Measurements from ENCODE around the gene HEATR5A. TPM values are rescaled to one million over a fixed set of nuclear protein-coding genes. Genes with fewer than 3 reads are reported as not detected.
"Not testable (repeated sequence)": the region's sequence is repeated elsewhere in the genome, so short reads cannot be mapped to it uniquely, and the experiment has no call there.

HEATR5A gene
- total RNA-seq, 2 donors from 2014 or later = 31.7 to 36.4 TPM

DNA sequence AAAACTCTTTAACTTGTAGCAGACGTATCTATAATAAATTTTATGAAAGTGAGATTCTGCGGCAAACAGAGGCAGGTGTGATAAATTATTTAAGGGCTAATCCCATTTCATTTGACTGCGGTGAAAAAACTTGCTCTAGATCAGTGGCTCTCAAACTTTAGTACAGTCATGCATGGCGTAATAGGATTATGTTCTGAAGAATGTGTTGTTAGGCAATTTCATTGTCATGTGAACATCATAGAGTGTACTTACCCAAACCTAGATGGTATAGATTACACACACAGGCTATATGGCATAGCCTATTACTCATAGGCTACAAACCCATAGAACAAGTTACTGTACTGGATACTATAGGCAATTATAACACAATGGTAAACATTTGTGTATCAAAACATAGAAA, 83.7 kb downstream of the HEATR5A start:
- Mint-ChIP-seq H3K36me3 (ENCODE audit: low read depth) (peaks cover 47% of the 10 kb centered on the region), H3K27me3 (ENCODE audit: insufficient read depth) (no peaks in the 10 kb centered on the region), H3K4me3 (no peak overlapping the region), H3K4me1 (no peaks in the 10 kb centered on the region), H3K27ac (no peak overlapping the region), H3K9me3 (peaks cover 24% of the 10 kb centered on the region)
- no peaks in the 10 kb centered on the region for H3K4me1 ChIP-seq (ENCODE audit: control insufficient read depth, insufficient read depth, low read length)
- no peak overlapping the region for H3K9ac ChIP-seq (ENCODE audit: extremely low read depth, low read length, poor library complexity, severe bottlenecking)
- H3K36me3 ChIP-seq (ENCODE audit: control insufficient read depth, insufficient read depth, low read length) = peaks cover 42% of the 10 kb centered on the region
- H3K9me3 ChIP-seq (ENCODE audit: control insufficient read depth, low read length) = peaks cover 25% of the 10 kb centered on the region
- H3K27me3 ChIP-seq (ENCODE audit: control insufficient read depth, insufficient read depth, low read length, poor library complexity, severe bottlenecking) = no peaks in the 10 kb centered on the region
- TF ChIP-seq, protein P1, sequence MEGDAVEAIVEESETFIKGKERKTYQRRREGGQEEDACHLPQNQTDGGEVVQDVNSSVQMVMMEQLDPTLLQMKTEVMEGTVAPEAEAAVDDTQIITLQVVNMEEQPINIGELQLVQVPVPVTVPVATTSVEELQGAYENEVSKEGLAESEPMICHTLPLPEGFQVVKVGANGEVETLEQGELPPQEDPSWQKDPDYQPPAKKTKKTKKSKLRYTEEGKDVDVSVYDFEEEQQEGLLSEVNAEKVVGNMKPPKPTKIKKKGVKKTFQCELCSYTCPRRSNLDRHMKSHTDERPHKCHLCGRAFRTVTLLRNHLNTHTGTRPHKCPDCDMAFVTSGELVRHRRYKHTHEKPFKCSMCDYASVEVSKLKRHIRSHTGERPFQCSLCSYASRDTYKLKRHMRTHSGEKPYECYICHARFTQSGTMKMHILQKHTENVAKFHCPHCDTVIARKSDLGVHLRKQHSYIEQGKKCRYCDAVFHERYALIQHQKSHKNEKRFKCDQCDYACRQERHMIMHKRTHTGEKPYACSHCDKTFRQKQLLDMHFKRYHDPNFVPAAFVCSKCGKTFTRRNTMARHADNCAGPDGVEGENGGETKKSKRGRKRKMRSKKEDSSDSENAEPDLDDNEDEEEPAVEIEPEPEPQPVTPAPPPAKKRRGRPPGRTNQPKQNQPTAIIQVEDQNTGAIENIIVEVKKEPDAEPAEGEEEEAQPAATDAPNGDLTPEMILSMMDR (conservative IDR thresholded peaks at IDR 0.05) = no peak
- 96% methylated on average over 3 to 4 of the region's 4 CpGs for WGBS, 2 experiments (ENCODE audit: insufficient coverage in 1 of 2, insufficient read length in 1 of 2)
- H3K27ac ChIP-seq (ENCODE audit: low read depth, low read length) = no peak overlapping the region
- DNase-seq = no peak
- H3K4me3 ChIP-seq (ENCODE audit: low read length) = no peak overlapping the region

DNA sequence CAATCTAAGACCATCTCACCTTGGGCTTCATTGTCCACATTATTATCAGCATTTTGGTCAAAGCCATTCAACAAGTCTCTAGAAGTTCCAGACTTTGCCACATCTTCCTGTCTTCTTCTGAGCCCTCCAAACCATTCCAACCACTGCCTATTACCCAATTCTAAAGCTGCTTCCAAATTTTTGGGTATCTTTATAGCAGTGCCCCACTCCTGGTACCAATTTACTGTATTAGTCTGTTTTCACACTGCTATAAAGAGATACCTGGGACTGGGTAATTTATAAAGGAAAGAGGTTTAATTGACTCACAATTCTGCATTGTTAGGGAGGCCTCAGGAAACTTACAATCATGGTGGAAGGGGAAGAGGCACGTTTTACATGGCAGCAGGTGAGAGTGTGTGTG, 89.0 kb downstream of the HEATR5A start:
- H3K27ac ChIP-seq (ENCODE audit: low read depth, low read length); H3K4me3 ChIP-seq (ENCODE audit: low read length); H3K4me3 Mint-ChIP-seq; H3K9ac ChIP-seq (ENCODE audit: extremely low read depth, low read length, poor library complexity, severe bottlenecking); H3K27me3 Mint-ChIP-seq (ENCODE audit: insufficient read depth); H3K4me1 Mint-ChIP-seq; H3K27ac Mint-ChIP-seq; H3K27me3 ChIP-seq (ENCODE audit: control insufficient read depth, insufficient read depth, low read length, poor library complexity, severe bottlenecking); DNase-seq; H3K4me1 ChIP-seq (ENCODE audit: control insufficient read depth, insufficient read depth, low read length): not testable (repeated sequence)
- Mint-ChIP-seq H3K9me3 (peaks cover 59% of the 10 kb centered on the region), H3K36me3 (ENCODE audit: low read depth) (peaks cover 69% of the 10 kb centered on the region)
- peaks cover 55% of the 10 kb centered on the region for H3K9me3 ChIP-seq (ENCODE audit: control insufficient read depth, low read length)
- H3K36me3 ChIP-seq (ENCODE audit: control insufficient read depth, insufficient read depth, low read length) = peaks cover 25% of the 10 kb centered on the region
- 81% methylated on average over 1 of the region's 1 CpG; no CpG with 5 or more reads in 1 of the 2 experiments for WGBS, 2 experiments (ENCODE audit: insufficient coverage in 1 of 2, insufficient read length in 1 of 2)

DNA sequence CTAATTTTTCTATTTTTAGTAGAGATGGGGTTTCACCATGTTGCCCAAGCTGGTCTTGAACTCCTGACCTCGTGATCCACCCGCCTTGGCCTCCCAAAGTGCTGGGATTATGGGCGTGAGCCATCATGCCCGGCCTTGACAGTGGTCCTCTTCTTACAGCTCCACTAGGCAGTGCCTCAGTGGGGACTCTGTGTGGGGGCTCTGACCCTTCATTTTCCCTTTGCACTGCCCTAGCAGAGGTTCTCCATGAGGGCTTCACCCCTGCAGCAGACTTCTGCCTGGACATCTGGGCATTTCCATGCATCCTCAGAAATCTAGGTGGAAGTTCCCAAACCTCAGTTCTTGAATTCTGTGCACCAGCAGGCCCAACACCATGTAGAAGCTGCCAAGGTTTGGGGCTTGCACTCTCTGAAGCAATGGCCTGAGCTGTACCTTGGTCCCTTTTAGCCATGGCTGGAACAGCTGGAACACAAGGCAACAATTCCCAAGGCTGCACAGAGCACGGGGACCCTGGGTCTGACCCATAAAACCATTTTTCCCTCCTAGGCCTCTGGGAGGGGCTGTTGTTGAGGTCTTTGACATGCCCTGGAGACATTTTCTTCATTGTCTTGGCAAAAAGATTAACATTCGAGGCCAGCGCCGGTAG, 90.4 kb downstream of the HEATR5A start:
- H3K4me3 ChIP-seq (ENCODE audit: low read length); H3K4me1 Mint-ChIP-seq; H3K27me3 Mint-ChIP-seq (ENCODE audit: insufficient read depth); H3K27ac ChIP-seq (ENCODE audit: low read depth, low read length); H3K9ac ChIP-seq (ENCODE audit: extremely low read depth, low read length, poor library complexity, severe bottlenecking); H3K27ac Mint-ChIP-seq; H3K4me1 ChIP-seq (ENCODE audit: control insufficient read depth, insufficient read depth, low read length); H3K27me3 ChIP-seq (ENCODE audit: control insufficient read depth, insufficient read depth, low read length, poor library complexity, severe bottlenecking); H3K4me3 Mint-ChIP-seq; DNase-seq: not testable (repeated sequence)
- Histone ChIP-seq H3K36me3 (ENCODE audit: control insufficient read depth, insufficient read depth, low read length) (peaks cover 25% of the 10 kb centered on the region), H3K9me3 (ENCODE audit: control insufficient read depth, low read length) (peaks cover 53% of the 10 kb centered on the region)
- H3K36me3 Mint-ChIP-seq (ENCODE audit: low read depth) = peaks cover 64% of the 10 kb centered on the region
- H3K9me3 Mint-ChIP-seq = peaks cover 58% of the 10 kb centered on the region
- WGBS, 2 experiments (ENCODE audit: insufficient coverage in 1 of 2, insufficient read length in 1 of 2) = 94 to 96% methylated on average over 8 of the region's 8 CpGs

DNA sequence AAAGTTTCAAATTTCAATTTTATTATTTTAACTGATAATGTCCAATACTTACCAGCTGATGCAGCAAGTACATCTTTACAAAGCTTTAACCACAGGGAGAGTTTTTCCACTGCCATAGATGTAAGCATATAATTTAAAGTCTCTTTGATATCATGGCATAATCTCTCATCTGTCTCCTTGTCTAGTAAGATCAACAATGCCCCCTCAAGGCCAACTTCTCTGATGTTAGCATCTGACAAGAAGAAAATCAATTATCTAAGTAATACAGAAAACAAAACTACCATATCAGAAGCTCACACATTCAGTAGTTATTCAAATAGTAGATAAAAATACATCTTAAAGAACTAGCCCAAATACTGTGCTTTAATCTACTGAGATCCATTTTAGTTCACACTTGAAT, 94.2 kb downstream of the HEATR5A start:
- no peak overlapping the region for H3K4me3 Mint-ChIP-seq
- DNase-seq = no peak

More for the DNA sequence above, 94.2 kb downstream of the HEATR5A start:
- Histone ChIP-seq H3K4me3 (ENCODE audit: low read length) (no peak overlapping the region), H3K36me3 (ENCODE audit: control insufficient read depth, insufficient read depth, low read length) (peaks cover 7% of the 10 kb centered on the region), H3K9ac (ENCODE audit: extremely low read depth, low read length, poor library complexity, severe bottlenecking) (no peak overlapping the region), H3K4me1 (ENCODE audit: control insufficient read depth, insufficient read depth, low read length) (no peaks in the 10 kb centered on the region), H3K27ac (ENCODE audit: low read depth, low read length) (no peak overlapping the region), H3K9me3 (ENCODE audit: control insufficient read depth, low read length) (peaks cover 26% of the 10 kb centered on the region), H3K27me3 (ENCODE audit: control insufficient read depth, insufficient read depth, low read length, poor library complexity, severe bottlenecking) (no peaks in the 10 kb centered on the region)
- no peaks in the 10 kb centered on the region for H3K4me1 Mint-ChIP-seq
- H3K27ac Mint-ChIP-seq = no peak overlapping the region
- peaks cover 31% of the 10 kb centered on the region for H3K36me3 Mint-ChIP-seq (ENCODE audit: low read depth)
- TF ChIP-seq, protein P1 (conservative IDR thresholded peaks at IDR 0.05) = no peak
- H3K9me3 Mint-ChIP-seq = peaks cover 30% of the 10 kb centered on the region
- no peaks in the 10 kb centered on the region for H3K27me3 Mint-ChIP-seq (ENCODE audit: insufficient read depth)

Data from endodermal cell (in vitro differentiated cells).